K562 (cell line): ENCODE results near the gene CFDP1. TPM values are rescaled to one million over a fixed set of nuclear protein-coding genes. Genes with fewer than 3 reads are reported as not detected.

Experiments used
- ATAC-seq: fragments of 200-7000 bp; cut with Tn5 transposase; 3 replicates; pipeline ENCODE4 v1.9.1; 2020; ENCODE audit warnings: moderate library complexity
- BruUV-seq: library from RNA; stranded (reverse); fragments of 400-500 nt; replicated peaks from 2 replicates; lab custom pipeline; 2021; lab: Mats Ljungman, UMichigan
- CTCF ChIA-PET: fragments of 300-600 bp; formaldehyde crosslinking; extraction: SDS; loops from one replicate; lab custom pipeline; 2021; ENCODE audit warnings: low intra/inter-chr PET ratio; lab: Yijun Ruan, JAX
- POLR2A ChIA-PET: fragments of 300-600, 350-650 bp; sonication (Branson Sonifier 250); formaldehyde crosslinking; extraction: SDS; loops from one replicate; lab custom pipeline; 2021; ENCODE audit warnings: antibody characterized with exemption, inconsistent platforms; lab: Yijun Ruan, JAX
- DNase-seq, 4 experiments: peaks; one replicate each; pipeline versions ENCODE4 v3.0.0 to v3.0.0-alpha.2; 2011 to 2018; ENCODE audit warnings: low spot score in 3 of 4, mixed read lengths in 3 of 4; ENCODE audit errors: extremely low read depth in 1 of 4
- FAIRE-seq: peaks from 2 replicates; lab custom pipeline; 2011; peaks lifted over from hg19 to GRCh38; lab: Jason Lieb, UNC
- H2AFZ ChIP-seq: 2 replicates; pipeline ENCODE4 v1.6.0; 2011; ENCODE audit warnings: low read depth, low read length, control low read depth, inconsistent platforms
- H3K27ac ChIP-seq: fragments of 200-600 bp; 3 replicates; pipeline ENCODE4 v1.8.0; 2011; ENCODE audit warnings: low read depth, mild to moderate bottlenecking, control low read depth, inconsistent platforms, low read length, moderate library complexity, mixed read lengths; ENCODE audit errors: extremely low read depth
- H3K27me3 ChIP-seq, 2 experiments: fragments of 300-600 bp in 1 of 2; 2 replicates in 1 of 2; 3 replicates in 1 of 2; pipeline versions ENCODE4 v1.6.0 to v1.8.0; 2011; ENCODE audit warnings: inconsistent platforms in 2 of 2, low read length in 2 of 2, mild to moderate bottlenecking in 1 of 2, mixed read lengths in 1 of 2, moderate library complexity in 1 of 2; ENCODE audit not compliant: control insufficient read depth in 2 of 2, insufficient read depth in 2 of 2
- H3K36me3 ChIP-seq: fragments of 300-600 bp; 3 replicates; pipeline ENCODE4 v1.8.0; 2011; ENCODE audit warnings: mild to moderate bottlenecking, low read length, inconsistent platforms; ENCODE audit not compliant: control insufficient read depth, insufficient read depth
- H3K4me1 ChIP-seq, 2 experiments: fragments of 200-600 bp in 1 of 2; replicated peaks in 1 of 2; 2 replicates in 1 of 2; 3 replicates in 1 of 2; pipeline versions ENCODE4 v1.5.1 to v1.8.0; 2011; ENCODE audit warnings: inconsistent platforms in 2 of 2, low read length in 2 of 2, mild to moderate bottlenecking in 1 of 2, mixed read lengths in 1 of 2, moderate library complexity in 1 of 2; ENCODE audit not compliant: control insufficient read depth in 2 of 2, insufficient read depth in 2 of 2
- H3K4me2 ChIP-seq: 2 replicates; pipeline ENCODE4 v1.6.1; 2011; ENCODE audit warnings: low read length, control low read depth, inconsistent platforms, mixed read lengths; ENCODE audit not compliant: insufficient read depth
- H3K4me3 ChIP-seq: fragments of 200-600 bp; sonication (generic), shearing (Covaris generic); 2 replicates; pipeline ENCODE4 v1.5.1; 2016; ENCODE audit warnings: control low read depth, inconsistent platforms
- H3K79me2 ChIP-seq: fragments of 200-600 bp; 3 replicates; pipeline ENCODE4 v1.8.0; 2011; ENCODE audit warnings: low read length, inconsistent platforms; ENCODE audit not compliant: control insufficient read depth, insufficient read depth
- H3K9ac ChIP-seq, 2 experiments: 2 replicates each; pipeline versions ENCODE4 v1.6.0 to v1.6.1; 2011; ENCODE audit warnings: low read depth in 2 of 2, low read length in 2 of 2, control low read depth in 1 of 2, inconsistent platforms in 1 of 2, mild to moderate bottlenecking in 1 of 2, mixed read lengths in 1 of 2; ENCODE audit not compliant: insufficient read depth in 1 of 2
- H3K9me1 ChIP-seq: one replicate; pipeline ENCODE4 v1.6.0; 2011; ENCODE audit warnings: inconsistent platforms, mild to moderate bottlenecking, low read length, moderate library complexity; ENCODE audit not compliant: control insufficient read depth, insufficient read depth
- H3K9me3 ChIP-seq: replicated peaks from 2 replicates; pipeline ENCODE4 v1.5.1; 2011; ENCODE audit warnings: low read depth, low read length, inconsistent platforms; ENCODE audit not compliant: control insufficient read depth, insufficient read depth
- H4K20me1 ChIP-seq: replicated peaks from 2 replicates; pipeline ENCODE4 v1.6.1; 2011; ENCODE audit warnings: low read length, inconsistent platforms, mixed read lengths; ENCODE audit not compliant: control insufficient read depth, insufficient read depth
- MXI1 ChIP-seq: IDR thresholded peaks from 2 replicates; pipeline ENCODE4 v1.6.1; 2011; ENCODE audit warnings: low read depth, mild to moderate bottlenecking, improper control_type of control experiment, low read length
- PHB ChIP-seq: fragments of 250-450 bp; sonication (Bioruptor Pico); IDR thresholded peaks from 2 replicates; pipeline ENCODE4 v1.5.0; 2021
- SMAD1 ChIP-seq: fragments of 150-350 bp; IDR thresholded peaks from 2 replicates; pipeline ENCODE4 v1.6.1; 2014; ENCODE audit warnings: low read length, low read depth; ENCODE audit not compliant: partially characterized antibody
- TAF9B ChIP-seq: fragments of 450-650 bp; IDR thresholded peaks from 2 replicates; pipeline ENCODE4 v1.6.1; 2018; ENCODE audit warnings: mild to moderate bottlenecking; ENCODE audit not compliant: partially characterized antibody
- TBP ChIP-seq: optimal IDR thresholded peaks from 2 replicates; pipeline ENCODE3; 2011; ENCODE audit warnings: low read depth, low read length, improper control_type of control experiment
- TCF15 ChIP-seq: fragments of 250-450 bp; sonication (Bioruptor Pico); IDR thresholded peaks from 2 replicates; pipeline ENCODE4 v1.8.0; 2022; ENCODE audit warnings: moderate library complexity, mild to moderate bottlenecking, inconsistent platforms
- TFE3 ChIP-seq: fragments of 450-650 bp; formaldehyde crosslinking; IDR thresholded peaks from 2 replicates; pipeline ENCODE4 v1.4.0; 2020; ENCODE audit warnings: mild to moderate bottlenecking, mixed read lengths
- ZNF184 ChIP-seq: sonication (generic); formaldehyde crosslinking; IDR thresholded peaks from 2 replicates; pipeline ENCODE4 v1.5.0; 2020; ENCODE audit warnings: missing genetic modification reagents
- ZNF511 ChIP-seq: sonication (generic); formaldehyde crosslinking; IDR thresholded peaks from 2 replicates; pipeline ENCODE4 v1.8.0; 2022; ENCODE audit warnings: mild to moderate bottlenecking, missing genetic modification reagents
- WGBS: fragments of 100-300 bp; shearing (Covaris generic); methylation state at CpG from one replicate; pipeline ENCODE4 v1.1.6; 2016; ENCODE audit warnings: low coverage, mixed read lengths; ENCODE audit not compliant: insufficient coverage; ENCODE audit errors: missing lambda C conversion rate; 5-methylcytosine and 5-hydroxymethylcytosine counted together
- in situ Hi-C: fragments of 300-500 bp; cut with MboI; formaldehyde crosslinking; loops from 4 replicates; pipeline ENCODE4 v1.15.0; 2018; ENCODE audit warnings: inconsistent platforms, mixed read lengths
- intact Hi-C: fragments of 100-400 bp; cut with micrococcal nuclease; formaldehyde crosslinking; loops from 2 replicates; pipeline ENCODE4 v1.14.2; 2022
- polyA plus RNA-seq, 8 experiments: library from polyadenylated mRNA; depleted of rRNA in 4 of 8; stranded (reverse) in 5 of 8; unstranded in 3 of 8; fragments of >200 nt; fragmentation: Nextera tagmentation in 2 of 8; fragmentation: Illumina TruSeq in 1 of 8; extraction: Ambion mirVana in 2 of 8; extraction: Trizol in 1 of 8; gene quantifications; 2 replicates each; pipeline versions ENCODE4 v1.2.1 to v1.2.3, GENCODE V29; 2011 to 2014; ENCODE audit warnings: inconsistent platforms in 1 of 8, missing spikeins in 1 of 8
- total RNA-seq, 7 experiments: library from RNA; depleted of rRNA in 6 of 7; stranded (reverse); fragments of >200 nt in 6 of 7; fragmentation: Illumina TruSeq in 2 of 7; extraction: Trizol in 2 of 7; gene quantifications; 2 replicates each; pipeline versions ENCODE4 v1.2.1 to v1.2.3, GENCODE V29; 2011 to 2021; ENCODE audit warnings: low replicate concordance in 1 of 7

Gene CFDP1
- total and polyA plus RNA-seq, 9 of the 15 experiments (the other 6 are each of a cell fraction or from before 2014, with no cell fraction given): 31.5 to 78.4 (median 61.7) TPM

- no peak for TF ChIP-seq TBP
- TF ChIP-seq TAF9B: no peak
Observed at GRCh38 chr16:75351183-75351582, 82.1 kb downstream of the CFDP1 start (continued).

- H4K20me1 ChIP-seq: no peaks in the 10 kb centered on the region
- FAIRE-seq (peak; percentile 61), DNase-seq (no peak), ATAC-seq (no peak)
- no peaks in the 10 kb centered on the region for H3K9me1 ChIP-seq
- no peak overlapping the region for H3K27ac ChIP-seq
- H3K4me2 ChIP-seq: no peak overlapping the region
- H3K9ac ChIP-seq: no peak overlapping the region
- in situ Hi-C loops (no loop called here), intact Hi-C loops (no loop called here)
- CTCF ChIA-PET: no interaction called here
- H3K4me3 ChIP-seq: no peak overlapping the region
- no peaks in the 10 kb centered on the region for H3K9me3 ChIP-seq
- TF ChIP-seq ZNF184 (CRISPR knock-in tag) (no peak), ZNF511 (CRISPR knock-in tag) (no peak), PHB (CRISPR knock-in tag) (no peak), TCF15 (CRISPR knock-in tag) (no peak), MXI1 (no peak), TFE3 (CRISPR knock-in tag) (no peak), SMAD1 (no peak)
- 61% methylated on average over 2 of the region's 2 CpGs for WGBS
- no TSS peak for BruUV-seq
- H3K36me3 ChIP-seq: peaks cover 7% of the 10 kb centered on the region; the same call in 2 of the 3 replicates
- no peaks in the 10 kb centered on the region for H3K79me2 ChIP-seq
- no peak overlapping the region for H2AFZ ChIP-seq
- POLR2A ChIA-PET: interaction anchor here (1.0 kb wide), 1 partner anchor 15 kb away, joined by 3 read pairs; no protein-coding TSS in a partner anchor
- no peaks in the 10 kb centered on the region for H3K27me3 ChIP-seq
- H3K4me1 ChIP-seq: no peaks in the 10 kb centered on the region
Observed at GRCh38 chr16:75345711-75346110, 87.6 kb downstream of the CFDP1 start.
